Measurements from ENCODE around the gene GDF10. TPM values are rescaled to one million over a fixed set of nuclear protein-coding genes. Genes with fewer than 3 reads are reported as not detected.

The GDF10 gene
- total RNA-seq, 1 donor: under 0.01 TPM

GRCh38 chr10:47357911-47358310, 57.9 kb downstream of the GDF10 start:
- H2AFZ ChIP-seq (ENCODE audit: low read length): no peak overlapping the region
- H4K20me1 ChIP-seq (ENCODE audit: insufficient read depth, low read length): no peaks in the 10 kb centered on the region
- H3K4me1 ChIP-seq (ENCODE audit: insufficient read depth, low read length): no peaks in the 10 kb centered on the region
- no peak overlapping the region for H3K4me3 ChIP-seq (ENCODE audit: insufficient read depth, low read length)
- H3K79me2 ChIP-seq (ENCODE audit: insufficient read depth, low read length): no peaks in the 10 kb centered on the region
- no peak for TF ChIP-seq CTCF (IDR thresholded peaks at IDR 0.05; ENCODE audit: extremely low read depth, low read depth, low read length)
- H3K27ac ChIP-seq (ENCODE audit: low read depth, low read length): no peak overlapping the region
- H3K4me2 ChIP-seq (ENCODE audit: insufficient read depth, low read length): no peak overlapping the region
- no peaks in the 10 kb centered on the region for H3K36me3 ChIP-seq (ENCODE audit: insufficient read depth, low read length)
- H3K27me3 ChIP-seq (ENCODE audit: insufficient read depth, low read length): peaks cover 2% of the 10 kb centered on the region
- DNase-seq (ENCODE audit: insufficient read length, low spot score, missing footprints): peak; percentile 31
- H3K9me3 ChIP-seq (ENCODE audit: low read depth, low read length): no peaks in the 10 kb centered on the region

- DNase-seq (ENCODE audit: insufficient read length, low spot score, missing footprints): peak; percentile 45
- no peaks in the 10 kb centered on the region for H3K36me3 ChIP-seq (ENCODE audit: insufficient read depth, low read length)
Observed at GRCh38 chr10:47358457-47358856, 58.5 kb downstream of the GDF10 start.

GRCh38 chr10:47359101-47359500, 59.1 kb downstream of the GDF10 start:
- no peaks in the 10 kb centered on the region for H3K4me1 ChIP-seq (ENCODE audit: insufficient read depth, low read length)

More at GRCh38 chr10:47358457-47358856, 58.5 kb downstream of the GDF10 start:
- Histone ChIP-seq H3K9me3 (ENCODE audit: low read depth, low read length) (no peaks in the 10 kb centered on the region), H2AFZ (ENCODE audit: low read length) (no peak overlapping the region), H3K4me3 (ENCODE audit: insufficient read depth, low read length) (no peak overlapping the region), H3K79me2 (ENCODE audit: insufficient read depth, low read length) (no peaks in the 10 kb centered on the region), H3K27ac (ENCODE audit: low read depth, low read length) (no peak overlapping the region), H3K4me2 (ENCODE audit: insufficient read depth, low read length) (no peak overlapping the region), H3K27me3 (ENCODE audit: insufficient read depth, low read length) (peaks cover 2% of the 10 kb centered on the region), H4K20me1 (ENCODE audit: insufficient read depth, low read length) (no peaks in the 10 kb centered on the region), H3K4me1 (ENCODE audit: insufficient read depth, low read length) (no peaks in the 10 kb centered on the region)
- no peak for TF ChIP-seq CTCF (IDR thresholded peaks at IDR 0.05; ENCODE audit: extremely low read depth, low read depth, low read length)

More at GRCh38 chr10:47359101-47359500, 59.1 kb downstream of the GDF10 start:
- no peak overlapping the region for H3K27ac ChIP-seq (ENCODE audit: low read depth, low read length)
- H3K9me3 ChIP-seq (ENCODE audit: low read depth, low read length): no peaks in the 10 kb centered on the region
- H2AFZ ChIP-seq (ENCODE audit: low read length): no peak overlapping the region
- DNase-seq (ENCODE audit: insufficient read length, low spot score, missing footprints): peak; percentile 4
- peaks cover 2% of the 10 kb centered on the region for H3K27me3 ChIP-seq (ENCODE audit: insufficient read depth, low read length)
- TF ChIP-seq CTCF (IDR thresholded peaks at IDR 0.05; ENCODE audit: extremely low read depth, low read depth, low read length): no peak
- H4K20me1 ChIP-seq (ENCODE audit: insufficient read depth, low read length): no peaks in the 10 kb centered on the region
- H3K36me3 ChIP-seq (ENCODE audit: insufficient read depth, low read length): no peaks in the 10 kb centered on the region
- no peak overlapping the region for H3K4me2 ChIP-seq (ENCODE audit: insufficient read depth, low read length)
- no peaks in the 10 kb centered on the region for H3K79me2 ChIP-seq (ENCODE audit: insufficient read depth, low read length)
- H3K4me3 ChIP-seq (ENCODE audit: insufficient read depth, low read length): no peak overlapping the region
